GM12864 (cell line): Measurements from ENCODE around the gene RNU1-3.
"Not testable (repeated sequence)": the region's sequence is repeated elsewhere in the genome, so short reads cannot be mapped to it uniquely, and the experiment has no call there.

Experiments
- DNase-seq: peaks from one replicate; pipeline ENCODE4 v3.0.0-alpha.2; 2011; ENCODE audit warnings: low read depth
- H3K4me3 ChIP-seq: 2 replicates; pipeline ENCODE4 v1.5.1; 2011; ENCODE audit warnings: mild to moderate bottlenecking, low read depth, low read length, control low read depth
- CTCF ChIP-seq: IDR thresholded peaks from 2 replicates; pipeline ENCODE4 v1.5.1; 2011; ENCODE audit warnings: low read depth, mild to moderate bottlenecking, moderate library complexity, low read length, control low read depth, inconsistent platforms; ENCODE audit errors: missing control alignments

RNU1-3 gene

GRCh38 chr1:16621300-16621658 lies 45.5 kb downstream of the RNU1-3 start:
- no peak overlapping the region for H3K4me3 ChIP-seq
- TF ChIP-seq CTCF: no peak
- no peak for DNase-seq

DNA sequence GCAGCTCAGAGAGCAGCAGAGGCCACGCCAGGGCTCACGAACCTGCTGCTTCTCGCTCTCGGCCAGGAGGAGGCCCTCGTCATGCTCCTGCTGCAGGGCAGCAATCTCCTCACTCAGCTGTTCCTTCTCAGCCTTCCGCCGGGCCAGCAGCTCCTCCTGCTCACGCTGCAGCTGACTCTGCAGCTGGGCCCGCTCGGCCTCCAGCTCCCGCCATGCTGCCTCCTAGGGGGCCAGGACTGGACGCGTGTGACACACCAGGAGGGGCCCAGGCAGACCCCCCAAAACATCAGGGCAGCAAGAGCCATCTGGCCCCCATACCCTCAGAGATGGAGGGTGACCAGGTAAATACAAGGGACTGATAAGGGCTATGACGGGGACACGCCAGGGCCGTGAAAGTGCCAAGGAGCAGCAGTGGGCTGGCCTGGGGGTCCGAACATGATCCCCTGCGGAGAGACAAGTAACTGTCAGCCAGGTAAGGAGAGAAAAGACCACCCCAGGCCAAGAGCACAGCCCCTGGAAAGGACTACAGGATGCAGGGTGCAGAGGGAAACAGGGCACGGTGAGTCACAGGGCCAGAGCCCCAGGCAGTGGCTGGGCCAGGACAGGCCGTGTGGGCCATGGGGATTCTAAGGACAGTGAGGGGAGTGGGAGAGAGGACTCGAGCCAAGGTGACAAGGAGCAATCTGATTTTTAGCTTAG lies 46.8 kb downstream of the RNU1-3 start:
- H3K4me3 ChIP-seq, DNase-seq: not testable (repeated sequence)

- DNase-seq: no peak
- H3K4me3 ChIP-seq: no peak overlapping the region
- no peak for TF ChIP-seq CTCF
Observed at GRCh38 chr1:16618719-16619118, 48.0 kb downstream of the RNU1-3 start.

GRCh38 chr1:16617778-16618580 lies 48.8 kb downstream of the RNU1-3 start:
- no peak for DNase-seq
- H3K4me3 ChIP-seq: no peak overlapping the region
- no peak for TF ChIP-seq CTCF

GRCh38 chr1:16617114-16617631 lies 49.6 kb downstream of the RNU1-3 start:
- DNase-seq: no peak
- TF ChIP-seq CTCF: no peak
- H3K4me3 ChIP-seq: no peak overlapping the region
